Measurements from ENCODE around the gene TRIM4.
"Not testable (repeated sequence)": the region's sequence is repeated elsewhere in the genome, so short reads cannot be mapped to it uniquely, and the experiment has no call there.

TRIM4 gene

GRCh38 chr7:99918959-99919813 lies at the start of gene TRIM4:
TRIM4 (minus strand) TSS chr7:99919530; CDS start chr7:99919401, 129 bp downstream.
- DNase-seq = peak; percentile 71

- no peak for DNase-seq
These were observed 39.4 kb upstream of the TRIM4 start for GRCh38 chr7:99958564-99959227.

GRCh38 chr7:99955247-99955646 lies 35.9 kb upstream of the TRIM4 start:
- no peak for DNase-seq

- DNase-seq = not testable (repeated sequence)
These were observed 35.3 kb upstream of the TRIM4 start for GRCh38 chr7:99954643-99955042.

- no peak for DNase-seq
These were observed 34.3 kb upstream of the TRIM4 start for GRCh38 chr7:99953649-99954048.

- DNase-seq = not testable (repeated sequence)
These were observed 33.3 kb upstream of the TRIM4 start for GRCh38 chr7:99952649-99953048.

GRCh38 chr7:99950819-99951218 lies 31.5 kb upstream of the TRIM4 start:
- DNase-seq = not testable (repeated sequence)

- DNase-seq = no peak
These were observed 30.4 kb upstream of the TRIM4 start for GRCh38 chr7:99949645-99950228.

- DNase-seq = no peak
These were observed 28.3 kb upstream of the TRIM4 start for GRCh38 chr7:99947608-99948007.

- no peak for DNase-seq
These were observed 25.3 kb upstream of the TRIM4 start for GRCh38 chr7:99944497-99945070.

- no peak for DNase-seq
These were observed 24.5 kb upstream of the TRIM4 start for GRCh38 chr7:99943641-99944496.

GRCh38 chr7:99938296-99938695 lies 19.0 kb upstream of the TRIM4 start:
- no peak for DNase-seq

GRCh38 chr7:99935009-99935408 lies 15.7 kb upstream of the TRIM4 start:
- DNase-seq = not testable (repeated sequence)

GRCh38 chr7:99930376-99930775 lies 11.0 kb upstream of the TRIM4 start:
- no peak for DNase-seq

- DNase-seq = no peak
These were observed 10.4 kb upstream of the TRIM4 start for GRCh38 chr7:99929730-99930053.

GRCh38 chr7:99928994-99929729 lies 9.8 kb upstream of the TRIM4 start, which contains the start of gene GJC3:
GJC3 (minus strand) TSS chr7:99929620; CDS start chr7:99929620, 0 bp downstream.
- peak; percentile 50 for DNase-seq

- DNase-seq = no peak
These were observed 8.9 kb upstream of the TRIM4 start for GRCh38 chr7:99928188-99928587.

GRCh38 chr7:99927536-99927935 lies 8.2 kb upstream of the TRIM4 start:
- no peak for DNase-seq

- no peak for DNase-seq
These were observed 7.0 kb upstream of the TRIM4 start for GRCh38 chr7:99926321-99926720.

- DNase-seq = no peak
These were observed 3.9 kb upstream of the TRIM4 start for GRCh38 chr7:99923200-99923599.

GRCh38 chr7:99920149-99920548 lies 819 bp upstream of the TRIM4 start:
- no peak for DNase-seq

GRCh38 chr7:99919814-99920112 lies 433 bp upstream of the TRIM4 start:
- no peak for DNase-seq
